Naive thymus-derived CD8-positive, alpha-beta T cell (primary cell): ENCODE measurements around the gene TSHR. TPM values are rescaled to one million over a fixed set of nuclear protein-coding genes. Genes with fewer than 3 reads are reported as not detected.
"Not testable (repeated sequence)": the region's sequence is repeated elsewhere in the genome, so short reads cannot be mapped to it uniquely, and the experiment has no call there.

Experiments
- ATAC-seq, 2 donors: fragments of 150-1000 bp; cut with Tn5 transposase in 1 of 2; sonication (Bioruptor Pico), chemical (Tn5 transposase) in 1 of 2; 1 replicate in 1 of 2; 2 replicates in 1 of 2; pipeline ENCODE4 v1.10.0; 2021; ENCODE audit warnings: mild to moderate bottlenecking in 2 of 2, moderate library complexity in 2 of 2
- POLR2A ChIA-PET: fragments of 350-600 bp; sonication (Branson Sonifier 250); formaldehyde crosslinking; loops from one replicate; lab custom pipeline; 2021; ENCODE audit warnings: antibody characterized with exemption; lab: Charles Lee
- DNase-seq, 10 donors: peaks; one replicate each; pipeline versions ENCODE4 v3.0.0 to v3.0.0-alpha.2; 2020 to 2022
- H3K27ac Mint-ChIP-seq, 10 donors: one replicate each; pipeline ENCODE4 v1.8.0; 2020 to 2022; ENCODE audit warnings: mild to moderate bottlenecking in 10 of 10, mixed read lengths in 10 of 10, moderate library complexity in 4 of 10, inconsistent platforms in 1 of 10
- H3K27me3 Mint-ChIP-seq, 5 donors: one replicate each; pipeline ENCODE4 v1.8.0; 2021 to 2022; ENCODE audit warnings: mixed read lengths in 5 of 5
- H3K36me3 Mint-ChIP-seq, 3 donors: one replicate each; pipeline ENCODE4 v1.8.0; 2020 to 2022; ENCODE audit warnings: mixed read lengths in 3 of 3, mild to moderate bottlenecking in 2 of 3, inconsistent platforms in 1 of 3
- H3K4me1 Mint-ChIP-seq, 4 donors: one replicate each; pipeline ENCODE4 v1.8.0; 2021 to 2022; ENCODE audit warnings: mixed read lengths in 4 of 4
- H3K4me3 Mint-ChIP-seq, 10 donors: one replicate each; pipeline ENCODE4 v1.8.0; 2020 to 2022; ENCODE audit warnings: mild to moderate bottlenecking in 10 of 10, mixed read lengths in 10 of 10, moderate library complexity in 6 of 10, inconsistent platforms in 1 of 10
- H3K9me3 Mint-ChIP-seq, 9 donors: one replicate each; pipeline ENCODE4 v1.8.0; 2020 to 2022; ENCODE audit warnings: mixed read lengths in 9 of 9, mild to moderate bottlenecking in 3 of 9, inconsistent platforms in 1 of 9, moderate library complexity in 1 of 9
- polyA plus RNA-seq, 3 donors: library from polyadenylated mRNA; unstranded; fragments of 300-500 nt; fragmentation: Illumina TruSeq; gene quantifications; one replicate each; pipeline ENCODE4 v1.2.3, GENCODE V29; 2021
- total RNA-seq, 8 experiments: library from RNA in 2 of 8; stranded (reverse) in 2 of 8; gene quantifications; one replicate each; pipeline ENCODE4 v1.2.3 and lab custom pipeline; 2021 to 2026

The TSHR gene
- total RNA-seq (not detected), polyA plus RNA-seq (under 1 TPM in 1 of 3 donors, not detected in 2; 0.40 TPM), total RNA-seq (lab: John Stamatoyannopoulos, UW) (0 reads per million in 6 experiments)

DNA sequence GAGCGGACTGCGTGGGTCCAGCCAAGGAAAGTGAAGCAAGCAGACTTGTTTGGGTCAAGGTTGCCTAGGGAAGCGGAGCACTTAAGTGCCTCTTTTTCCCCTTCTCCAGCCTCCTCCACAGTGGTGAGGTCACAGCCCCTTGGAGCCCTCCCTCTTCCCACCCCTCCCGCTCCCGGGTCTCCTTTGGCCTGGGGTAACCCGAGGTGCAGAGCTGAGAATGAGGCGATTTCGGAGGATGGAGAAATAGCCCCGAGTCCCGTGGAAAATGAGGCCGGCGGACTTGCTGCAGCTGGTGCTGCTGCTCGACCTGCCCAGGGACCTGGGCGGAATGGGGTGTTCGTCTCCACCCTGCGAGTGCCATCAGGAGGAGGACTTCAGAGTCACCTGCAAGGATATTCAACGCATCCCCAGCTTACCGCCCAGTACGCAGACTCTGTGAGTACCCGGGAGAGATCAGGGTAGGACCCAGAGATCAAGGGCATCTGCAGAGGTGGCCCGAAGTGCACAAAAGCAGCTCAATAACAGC lies at the start of gene TSHR:
Gene TSHR, plus strand, starts transcription at position 206 of the 526 bp plus-strand sequence. Its CDS starts 60 bp downstream, at position 266.
- no peaks in the 10 kb centered on the region for H3K36me3 Mint-ChIP-seq
- peak within 1 kb of the TSS in 7 of 10 donors; percentile 2 to 90 (median 57) for H3K27ac Mint-ChIP-seq
- peak within 1 kb of the TSS; percentile 84 to 98 (median 92) for H3K4me3 Mint-ChIP-seq
- ATAC-seq (peak; percentile 43 to 46), DNase-seq (peak in 5 of 10 donors; percentile 2 to 26 (median 20))
- POLR2A ChIA-PET = interaction anchor here (0.9 to 1.6 kb wide), 2 partner anchors 32 to 265 kb away, joined by 3 to 5 read pairs; partner anchors contain the start of gene GTF2A1
- H3K4me1 Mint-ChIP-seq = peaks cover 15 to 48% (median 39%) of the 10 kb centered on the region in 4 donors
- no peaks in the 10 kb centered on the region for H3K9me3 Mint-ChIP-seq
- peaks cover 0 to 5% (median 0%) of the 10 kb centered on the region in 5 donors for H3K27me3 Mint-ChIP-seq

DNA sequence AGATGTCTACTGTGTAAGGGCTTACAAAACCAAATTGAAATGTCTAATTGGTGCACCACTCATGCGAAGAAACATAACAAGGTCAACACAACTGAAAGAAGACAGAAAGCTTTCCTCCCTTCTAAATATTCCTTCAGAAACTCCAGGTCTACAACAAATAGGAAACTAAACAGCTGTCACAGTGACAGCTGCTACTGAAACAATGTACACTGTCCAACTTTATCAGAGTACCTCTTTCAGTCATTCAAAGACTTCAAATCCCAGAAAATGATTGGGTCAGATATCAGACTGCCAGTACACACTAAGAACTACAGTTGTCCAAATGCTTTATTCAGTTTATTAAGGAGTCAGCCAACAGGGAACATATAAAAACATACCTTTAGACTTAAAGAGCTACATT lies 49.1 kb upstream of the TSHR start:
- no peaks in the 10 kb centered on the region for H3K9me3 Mint-ChIP-seq
- no peaks in the 10 kb centered on the region for H3K4me1 Mint-ChIP-seq
- no peak overlapping the region for H3K27ac Mint-ChIP-seq
- H3K36me3 Mint-ChIP-seq = peaks cover 4 to 21% (median 11%) of the 10 kb centered on the region in 3 donors
- no peak for ATAC-seq
- no peak for DNase-seq
- H3K27me3 Mint-ChIP-seq = no peaks in the 10 kb centered on the region
- POLR2A ChIA-PET = no interaction called here
- H3K4me3 Mint-ChIP-seq = no peak overlapping the region

DNA sequence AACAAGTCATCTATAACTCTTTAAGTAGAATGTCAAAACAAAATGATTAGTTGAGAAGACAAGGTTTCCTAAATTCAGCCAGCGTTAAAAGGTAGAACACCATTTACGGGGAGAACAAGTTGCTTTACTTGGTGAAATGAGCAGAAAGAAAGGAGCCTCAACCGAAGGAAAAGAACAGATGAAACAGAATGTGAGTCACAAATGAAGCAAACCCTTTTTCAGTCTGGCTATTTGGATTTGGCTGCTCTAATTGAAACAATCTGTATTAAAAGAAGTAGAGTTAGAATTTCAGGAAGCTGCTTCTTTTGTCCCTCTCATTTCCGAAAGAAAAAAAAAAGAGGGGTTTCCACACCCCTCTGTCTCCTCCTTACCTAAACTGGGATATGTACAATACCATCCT lies 48.5 kb upstream of the TSHR start:
- peaks cover 4 to 18% (median 5%) of the 10 kb centered on the region in 3 donors for H3K36me3 Mint-ChIP-seq
- DNase-seq (no peak), ATAC-seq (no peak)
- H3K4me1 Mint-ChIP-seq = no peaks in the 10 kb centered on the region
- no peaks in the 10 kb centered on the region for H3K9me3 Mint-ChIP-seq
- H3K27ac Mint-ChIP-seq = no peak overlapping the region
- POLR2A ChIA-PET = no interaction called here
- H3K4me3 Mint-ChIP-seq = no peak overlapping the region
- no peaks in the 10 kb centered on the region for H3K27me3 Mint-ChIP-seq

DNA sequence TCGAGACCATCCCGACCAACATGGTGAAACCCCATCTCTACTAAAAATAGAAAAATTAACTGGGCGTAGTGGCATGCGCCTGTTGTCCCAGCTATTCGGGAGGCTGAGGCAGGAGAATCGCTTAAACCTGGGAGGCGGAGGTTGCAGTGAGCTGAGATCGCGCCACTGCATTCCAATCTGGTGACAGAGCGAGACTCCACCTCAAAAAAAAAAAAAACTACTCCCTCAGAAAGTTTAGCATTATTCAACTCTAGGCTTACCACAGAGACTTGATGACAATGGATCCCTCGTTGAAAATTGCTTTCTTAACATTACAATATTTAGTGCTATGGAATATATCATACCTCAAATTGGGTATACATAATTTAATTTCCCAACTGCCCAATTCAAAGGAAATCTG lies 43.4 kb upstream of the TSHR start:
- DNase-seq, POLR2A ChIA-PET, ATAC-seq, H3K9me3 Mint-ChIP-seq, H3K27me3 Mint-ChIP-seq, H3K4me1 Mint-ChIP-seq, H3K4me3 Mint-ChIP-seq, H3K27ac Mint-ChIP-seq: not testable (repeated sequence)
- H3K36me3 Mint-ChIP-seq = peaks cover 6 to 22% (median 14%) of the 10 kb centered on the region in 3 donors

DNA sequence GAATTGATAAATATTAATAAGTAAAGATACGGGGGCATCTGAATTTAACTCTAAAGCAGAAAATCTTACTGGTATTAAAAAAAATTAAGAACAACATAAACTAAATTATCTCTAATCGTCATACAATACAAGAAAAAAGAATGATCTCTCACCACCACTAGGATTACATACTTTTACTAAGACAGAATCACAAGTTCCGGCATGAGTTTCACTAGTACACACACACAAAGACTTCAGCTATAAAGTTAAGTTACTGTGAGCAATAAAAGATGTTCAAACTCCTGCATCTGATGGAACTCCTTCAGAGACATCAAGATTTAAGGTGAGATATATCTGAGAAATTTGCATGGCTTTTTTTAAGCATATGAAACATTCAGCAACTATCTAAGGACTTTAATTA lies 35.8 kb upstream of the TSHR start:
- H3K27me3 Mint-ChIP-seq = no peaks in the 10 kb centered on the region
- H3K36me3 Mint-ChIP-seq = peaks cover 7 to 15% (median 8%) of the 10 kb centered on the region in 3 donors
- no peak for ATAC-seq
- peaks cover 0 to under 1% (median 0%) of the 10 kb centered on the region in 9 donors for H3K9me3 Mint-ChIP-seq
- no peak overlapping the region for H3K4me3 Mint-ChIP-seq
- POLR2A ChIA-PET = no interaction called here
- no peak overlapping the region for H3K27ac Mint-ChIP-seq
- DNase-seq = no peak
- peaks cover 0 to 5% (median 2%) of the 10 kb centered on the region in 4 donors for H3K4me1 Mint-ChIP-seq

DNA sequence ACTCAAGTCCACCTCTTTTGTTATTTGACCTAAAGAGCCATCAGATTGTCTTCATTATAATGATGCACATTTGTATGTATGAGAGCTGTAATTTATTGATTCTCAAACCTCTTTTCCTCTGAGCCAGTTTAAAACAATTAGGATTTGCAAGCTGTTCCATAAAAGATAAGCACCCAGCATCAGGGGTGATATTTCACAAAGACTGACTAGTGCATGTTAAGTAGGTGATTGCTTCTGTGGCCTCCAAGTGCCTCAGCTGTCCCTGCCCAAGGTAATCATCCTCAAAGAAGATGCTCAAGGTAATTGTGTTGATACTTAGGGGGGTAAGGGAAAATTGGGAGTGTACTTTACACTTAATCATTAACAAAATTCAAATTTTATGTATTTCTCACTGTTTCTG lies 32.1 kb upstream of the TSHR start:
- Mint-ChIP-seq H3K27me3 (no peaks in the 10 kb centered on the region), H3K9me3 (peaks cover 0 to 16% (median 4%) of the 10 kb centered on the region in 9 donors), H3K4me1 (no peaks in the 10 kb centered on the region), H3K27ac (no peak overlapping the region), H3K4me3 (no peak overlapping the region), H3K36me3 (peaks cover 7 to 11% (median 10%) of the 10 kb centered on the region in 3 donors)
- no peak for ATAC-seq
- DNase-seq = no peak
- POLR2A ChIA-PET = no interaction called here

DNA sequence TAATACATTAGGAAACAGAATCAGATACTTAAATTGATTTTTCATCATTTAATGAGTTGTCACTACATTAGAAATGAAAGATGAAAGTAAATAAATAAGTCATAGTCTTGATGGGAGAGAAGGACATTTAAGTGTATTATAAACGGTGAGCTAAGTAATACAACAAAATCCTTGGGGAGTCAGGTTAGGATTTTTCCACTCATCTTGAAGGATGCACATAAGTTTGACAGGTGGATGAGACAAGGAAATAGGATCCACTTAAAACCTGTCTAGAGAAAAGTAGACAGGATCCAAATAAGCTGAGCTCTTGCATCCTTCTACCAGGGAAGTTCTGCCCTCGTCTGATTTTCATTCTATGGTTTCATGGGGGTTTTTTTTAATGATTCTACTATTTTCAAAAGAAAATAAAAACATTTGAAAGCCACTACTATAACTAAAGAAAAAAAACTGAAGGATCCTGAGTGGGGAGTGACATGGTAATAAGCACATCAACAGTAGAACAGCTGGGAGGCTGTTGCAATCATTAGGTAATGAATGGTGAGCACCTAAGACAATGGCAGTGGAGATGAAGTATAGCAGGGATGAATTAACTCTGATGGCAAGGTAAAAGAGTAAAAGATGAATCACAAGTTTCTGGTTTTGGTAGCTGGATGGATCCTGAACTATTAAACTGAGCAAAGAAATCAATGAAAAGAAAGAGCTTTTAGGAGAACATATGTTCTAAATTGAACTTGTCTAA lies 30.9 kb upstream of the TSHR start:
- ATAC-seq = no peak
- no peak overlapping the region for H3K27ac Mint-ChIP-seq
- peaks cover 0 to 22% (median 4%) of the 10 kb centered on the region in 9 donors for H3K9me3 Mint-ChIP-seq
- peaks cover 0 to 4% (median under 1%) of the 10 kb centered on the region in 4 donors for H3K4me1 Mint-ChIP-seq
- no peaks in the 10 kb centered on the region for H3K27me3 Mint-ChIP-seq
- no peak for DNase-seq
- POLR2A ChIA-PET = no interaction called here
- H3K4me3 Mint-ChIP-seq = no peak overlapping the region
- H3K36me3 Mint-ChIP-seq = peaks cover 8 to 18% (median 11%) of the 10 kb centered on the region in 3 donors

DNA sequence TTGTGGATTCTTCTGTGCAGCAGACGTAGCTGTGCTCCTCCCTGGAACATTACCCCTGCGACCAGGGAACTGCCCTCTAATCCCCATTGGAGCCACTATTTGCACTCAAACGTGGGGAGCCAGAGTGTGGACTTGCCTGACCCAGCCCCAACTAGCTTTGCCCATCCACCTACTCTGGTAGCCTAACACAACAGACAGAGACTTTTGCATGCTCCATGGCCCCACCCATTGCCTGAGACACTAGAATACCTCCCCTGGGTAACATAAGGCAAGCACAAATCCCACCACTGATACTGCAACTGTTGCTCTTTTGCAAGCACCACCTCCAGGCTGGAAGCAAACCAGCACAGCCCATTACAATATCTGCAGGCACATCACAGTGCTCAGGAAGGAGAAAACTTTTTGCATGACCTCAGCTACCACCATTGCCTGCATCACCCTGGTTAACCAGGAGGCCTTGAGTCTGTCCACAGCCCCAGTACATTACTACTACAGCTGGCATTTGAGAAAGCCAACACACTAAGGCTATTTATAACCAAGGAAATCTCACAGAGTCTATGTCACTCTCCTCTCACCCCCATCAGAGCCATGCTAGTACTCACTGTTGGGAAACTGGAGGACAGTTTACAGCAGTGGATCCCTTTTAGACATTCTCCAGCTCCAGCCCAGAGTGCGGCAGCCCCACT lies 28.9 kb upstream of the TSHR start:
- POLR2A ChIA-PET = no interaction called here
- Mint-ChIP-seq H3K9me3 (peaks cover 0 to 22% (median 4%) of the 10 kb centered on the region in 9 donors), H3K4me1 (peaks cover 9 to 20% (median 17%) of the 10 kb centered on the region in 4 donors), H3K27me3 (no peaks in the 10 kb centered on the region), H3K4me3 (no peak overlapping the region), H3K27ac (peak overlapping the region in 1 of 10 donors; percentile 17), H3K36me3 (peaks cover 8 to 15% (median 11%) of the 10 kb centered on the region in 3 donors)
- ATAC-seq (no peak), DNase-seq (no peak)

DNA sequence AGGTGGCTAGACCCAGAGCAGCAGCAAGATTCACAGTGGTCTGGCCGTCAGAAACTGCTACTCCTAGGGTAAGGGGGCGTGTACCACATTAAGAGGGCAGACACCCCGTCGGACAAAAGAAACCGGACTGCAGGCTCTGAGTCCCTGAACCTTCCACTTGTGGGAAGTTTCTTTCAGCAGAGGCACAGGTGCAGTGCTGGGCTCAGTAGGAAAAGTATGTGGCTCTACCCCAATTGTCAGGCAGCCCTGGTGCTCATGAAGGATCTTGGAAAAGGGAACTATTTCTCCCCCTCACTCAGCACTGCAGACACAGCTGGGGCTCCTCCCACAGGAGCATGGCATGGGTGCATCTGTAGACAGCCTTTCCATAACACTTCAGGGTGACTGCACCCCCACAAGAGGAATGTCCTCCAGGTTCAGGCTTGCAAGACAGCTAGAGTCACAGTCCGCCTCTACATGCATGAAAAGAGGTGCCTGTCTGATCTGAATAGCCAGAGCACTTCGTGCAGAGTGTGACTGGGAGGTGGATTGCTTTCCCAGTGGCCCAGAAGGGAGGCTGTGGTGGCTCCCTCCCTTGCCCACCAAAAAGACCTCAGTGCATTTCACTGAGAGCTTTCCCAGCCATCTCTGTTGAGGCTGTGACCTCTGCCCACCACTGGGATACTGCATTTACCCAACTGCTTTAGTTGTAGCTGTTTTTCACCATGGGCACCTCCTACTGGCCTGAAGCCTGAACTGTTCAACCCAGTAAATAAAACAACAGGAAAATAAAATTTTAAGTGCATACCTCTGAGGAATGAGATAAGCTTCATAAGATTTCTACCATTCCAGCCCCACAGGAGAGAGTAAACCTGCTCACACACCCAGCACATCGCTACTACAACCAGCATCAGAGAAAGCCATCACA lies 28.1 kb upstream of the TSHR start:
- DNase-seq = no peak
- Mint-ChIP-seq H3K9me3 (peaks cover 0 to 22% (median 4%) of the 10 kb centered on the region in 9 donors), H3K4me3 (no peak overlapping the region), H3K4me1 (peaks cover 10 to 28% (median 21%) of the 10 kb centered on the region in 4 donors), H3K36me3 (peaks cover 8 to 15% (median 11%) of the 10 kb centered on the region in 3 donors), H3K27me3 (no peaks in the 10 kb centered on the region), H3K27ac (peak overlapping the region in 2 of 10 donors; percentile 31 to 72)
- POLR2A ChIA-PET = no interaction called here
- ATAC-seq = no peak

DNA sequence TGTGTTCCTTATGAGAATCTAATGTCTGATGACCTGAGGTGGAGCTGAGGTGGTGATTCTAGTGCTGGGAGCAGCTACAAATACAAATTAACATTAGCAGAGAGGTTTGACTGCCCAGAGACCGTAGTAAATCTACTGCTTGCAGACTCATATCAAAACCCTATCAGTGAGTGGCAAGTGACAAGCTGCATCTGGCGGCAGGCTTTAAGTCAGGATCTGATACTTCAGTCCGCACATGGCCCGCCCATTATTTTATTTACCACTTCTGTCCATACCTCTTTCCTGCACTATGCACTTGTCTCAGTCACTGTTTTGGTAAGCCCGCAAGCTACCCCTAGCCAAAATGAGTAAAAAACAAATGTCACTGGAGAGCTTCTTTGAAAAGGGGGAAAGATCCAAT lies 25.3 kb upstream of the TSHR start:
- Mint-ChIP-seq H3K4me3 (peak overlapping the region in 2 of 10 donors; percentile 40 to 56), H3K36me3 (peaks cover 5 to 14% (median 7%) of the 10 kb centered on the region in 3 donors)
- no peak for DNase-seq

DNA sequence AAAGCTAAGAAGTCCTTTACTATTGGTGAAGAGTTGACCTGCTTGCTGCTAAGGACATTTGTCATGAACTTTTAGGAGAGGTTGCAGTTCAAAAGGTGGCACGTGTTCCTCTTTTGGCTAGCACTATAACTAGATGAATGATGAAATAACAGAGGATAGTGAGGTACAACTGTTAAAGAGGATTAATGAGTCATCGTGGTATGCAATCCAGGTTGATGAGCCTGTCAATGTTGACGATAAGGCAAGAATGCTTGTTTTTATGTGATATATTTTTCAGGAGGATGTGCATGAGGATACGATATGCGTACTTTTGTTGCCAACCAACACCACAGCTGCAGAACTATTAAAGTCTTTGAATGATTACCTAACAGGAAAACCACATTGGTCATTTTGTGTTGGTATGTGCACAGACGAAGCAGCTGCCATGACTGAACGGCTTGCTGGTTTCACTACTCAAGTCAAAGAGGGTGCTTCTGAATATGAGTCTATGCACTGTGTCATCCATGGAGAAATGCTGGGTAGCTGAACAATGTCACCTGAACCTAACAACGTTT lies 24.5 kb upstream of the TSHR start:
- H3K4me3 Mint-ChIP-seq = peak overlapping the region in 9 of 10 donors; percentile 16 to 73 (median 46)
- DNase-seq = peak in 7 of 10 donors; percentile 33 to 78 (median 54)

More for the DNA sequence above, 25.3 kb upstream of the TSHR start:
- Mint-ChIP-seq H3K27me3 (no peaks in the 10 kb centered on the region), H3K27ac (peak overlapping the region in 9 of 10 donors; percentile 12 to 85 (median 69)), H3K9me3 (peaks cover 0 to 19% (median 1%) of the 10 kb centered on the region in 9 donors), H3K4me1 (peaks cover 10 to 32% (median 21%) of the 10 kb centered on the region in 4 donors)
- POLR2A ChIA-PET = no interaction called here
- no peak for ATAC-seq

More for the DNA sequence above, 24.5 kb upstream of the TSHR start:
- Mint-ChIP-seq H3K27me3 (no peaks in the 10 kb centered on the region), H3K9me3 (peaks cover 0 to 14% (median 0%) of the 10 kb centered on the region in 9 donors), H3K27ac (peak overlapping the region; percentile 33 to 89 (median 80)), H3K4me1 (peaks cover 10 to 32% (median 21%) of the 10 kb centered on the region in 4 donors), H3K36me3 (peaks cover 0 to 8% (median 6%) of the 10 kb centered on the region in 3 donors)
- POLR2A ChIA-PET = interaction anchor here (1.0 kb wide), 1 partner anchor 290 kb away, joined by 3 read pairs; the partner anchor contains the start of gene GTF2A1
- peak; percentile 91 to 92 for ATAC-seq
